Measurements from ENCODE around the gene DTWD2.

DTWD2 gene

GRCh38 chr5:118789366-118789765, 199.0 kb downstream of the DTWD2 start:
- no peak for DNase-seq (ENCODE audit: extremely low read depth in 1 of 2, low read depth in 1 of 2)

- DNase-seq (ENCODE audit: extremely low read depth in 1 of 2, low read depth in 1 of 2), result no peak
These were observed 200.0 kb downstream of the DTWD2 start for GRCh38 chr5:118788351-118788750.

Data from stimulated activated CD8-positive, alpha-beta memory T cell treated with anti-CD3 and anti-CD28 coated beads, Interleukin-7, amount 100 ng/mL, for 48 hours (primary cell).